Muscle of leg (tissue), 11 donors: ENCODE data around the gene CCHCR1. TPM values are rescaled to one million over a fixed set of nuclear protein-coding genes. Genes with fewer than 3 reads are reported as not detected.
A peak's percentile ranks its signal among the peaks of the same experiment; 100 is the strongest.

ENCODE experiments used
- DNase-seq: peaks from one replicate; pipeline ENCODE4 v3.0.0; 2013
- H3K27ac ChIP-seq: one replicate; pipeline ENCODE4 v1.5.1; 2013; ENCODE audit warnings: mild to moderate bottlenecking, low read length, control low read depth
- H3K27me3 ChIP-seq: one replicate; pipeline ENCODE4 v1.6.1; 2013; ENCODE audit warnings: low read length; ENCODE audit not compliant: control insufficient read depth, insufficient read depth
- H3K36me3 ChIP-seq: one replicate; pipeline ENCODE4 v1.6.1; 2013; ENCODE audit warnings: low read length; ENCODE audit not compliant: control insufficient read depth, insufficient read depth
- H3K4me1 ChIP-seq: one replicate; pipeline ENCODE4 v1.6.1; 2013; ENCODE audit warnings: low read length; ENCODE audit not compliant: control insufficient read depth, insufficient read depth
- H3K4me3 ChIP-seq: one replicate; pipeline ENCODE4 v1.5.1; 2013; ENCODE audit warnings: low read length, control low read depth
- H3K9me3 ChIP-seq: replicated peaks from 2 replicates; pipeline ENCODE4 v1.6.1; 2013; ENCODE audit warnings: low read depth, low read length; ENCODE audit not compliant: control insufficient read depth
- WGBS: methylation state at CpG from one replicate; pipeline ENCODE4 v1.1.5; 2013; ENCODE audit warnings: missing lambda C conversion rate; ENCODE audit not compliant: insufficient coverage; 5-methylcytosine and 5-hydroxymethylcytosine counted together
- polyA plus RNA-seq, 8 donors: library from polyadenylated mRNA; unstranded; fragments of 120-200 nt; gene quantifications; one replicate each; pipeline versions ENCODE4 v1.2.1 to v1.2.3, GENCODE V29; 2013; ENCODE audit warnings: inconsistent platforms in 1 of 8, low replicate concordance in 1 of 8; ENCODE audit not compliant: insufficient read length in 8 of 8, insufficient read depth in 1 of 8
- total RNA-seq: library from RNA; stranded (reverse); fragments of 120-200 nt; gene quantifications from one replicate; pipeline ENCODE4 v1.2.4, GENCODE V29; 2013

Gene CCHCR1
- total and polyA plus RNA-seq, 9 donors = 15.1 to 21.2 (median 17.0) TPM

GRCh38 chr6:31118178-31118577 lies 39.4 kb downstream of the CCHCR1 start:
- Histone ChIP-seq H3K36me3 (no peaks in the 10 kb centered on the region), H3K4me3 (no peak overlapping the region), H3K9me3 (no peaks in the 10 kb centered on the region), H3K27ac (no peak overlapping the region), H3K4me1 (peaks cover 30% of the 10 kb centered on the region), H3K27me3 (peaks cover 4% of the 10 kb centered on the region)
- DNase-seq = no peak
- 77% methylated on average over 5 of the region's 7 CpGs for WGBS

- Histone ChIP-seq H3K4me1 (peaks cover 25% of the 10 kb centered on the region), H3K27me3 (peaks cover 7% of the 10 kb centered on the region), H3K27ac (peak overlapping the region; percentile 62), H3K4me3 (peak overlapping the region; percentile 17), H3K36me3 (no peaks in the 10 kb centered on the region), H3K9me3 (no peaks in the 10 kb centered on the region)
- 21% methylated on average over 17 of the region's 19 CpGs for WGBS
- DNase-seq = peak; percentile 65
These were observed 40.8 kb downstream of the CCHCR1 start for GRCh38 chr6:31116661-31117385.

- DNase-seq = no peak
- Histone ChIP-seq H3K4me1 (peaks cover 25% of the 10 kb centered on the region), H3K27me3 (peaks cover 10% of the 10 kb centered on the region), H3K27ac (no peak overlapping the region), H3K36me3 (no peaks in the 10 kb centered on the region), H3K4me3 (no peak overlapping the region), H3K9me3 (no peaks in the 10 kb centered on the region)
- 91% methylated on average over 10 of the region's 12 CpGs for WGBS
These were observed 41.6 kb downstream of the CCHCR1 start for GRCh38 chr6:31115941-31116560.

GRCh38 chr6:31114970-31115849 lies 42.4 kb downstream of the CCHCR1 start:
- Histone ChIP-seq H3K36me3 (no peaks in the 10 kb centered on the region), H3K4me3 (no peak overlapping the region), H3K27me3 (peaks cover 16% of the 10 kb centered on the region), H3K4me1 (peaks cover 25% of the 10 kb centered on the region), H3K9me3 (no peaks in the 10 kb centered on the region), H3K27ac (peak overlapping the region; percentile 70)
- peak; percentile 50 for DNase-seq
- 67% methylated on average over 5 of the region's 9 CpGs for WGBS

GRCh38 chr6:31114541-31114878 lies 43.1 kb downstream of the CCHCR1 start, which contains the start of gene PSORS1C1:
PSORS1C1 (plus strand) TSS chr6:31114800; CDS start chr6:31129633, 14,833 bp downstream.
- peak within 1 kb of the TSS; percentile 70 for H3K27ac ChIP-seq
- peaks cover 22% of the 10 kb centered on the region for H3K27me3 ChIP-seq
- H3K4me3 ChIP-seq = no peak within 1 kb of the TSS
- no peaks in the 10 kb centered on the region for H3K36me3 ChIP-seq
- no peaks in the 10 kb centered on the region for H3K9me3 ChIP-seq
- peak; percentile 92 for DNase-seq
- H3K4me1 ChIP-seq = peaks cover 25% of the 10 kb centered on the region
- whole genome bisulfite sequencing = 38% methylated on average over 1 of the region's 3 CpGs

GRCh38 chr6:31113861-31114540 lies 43.6 kb downstream of the CCHCR1 start:
- Histone ChIP-seq H3K27ac (peak overlapping the region; percentile 70), H3K36me3 (no peaks in the 10 kb centered on the region), H3K9me3 (no peaks in the 10 kb centered on the region), H3K27me3 (peaks cover 22% of the 10 kb centered on the region), H3K4me3 (no peak overlapping the region), H3K4me1 (peaks cover 25% of the 10 kb centered on the region)
- 39% methylated on average over 6 of the region's 7 CpGs for WGBS
- peak; percentile 83 for DNase-seq

- H3K27me3 ChIP-seq = peaks cover 19% of the 10 kb centered on the region
- no peak for DNase-seq
- 90% methylated on average over 1 of the region's 5 CpGs for WGBS
- H3K4me3 ChIP-seq = no peak within 1 kb of the TSS
- H3K9me3 ChIP-seq = no peaks in the 10 kb centered on the region
- H3K36me3 ChIP-seq = no peaks in the 10 kb centered on the region
- H3K4me1 ChIP-seq = peaks cover 25% of the 10 kb centered on the region
- H3K27ac ChIP-seq = no peak within 1 kb of the TSS
These were observed 45.1 kb downstream of the CCHCR1 start, which contains the start of gene C6orf15 for GRCh38 chr6:31112478-31112877. C6orf15 (minus strand) TSS chr6:31112575; CDS start chr6:31112555, 20 bp downstream.

GRCh38 chr6:31111712-31112111 lies 45.9 kb downstream of the CCHCR1 start:
- H3K4me1 ChIP-seq = peaks cover 19% of the 10 kb centered on the region
- H3K4me3 ChIP-seq = no peak overlapping the region
- H3K9me3 ChIP-seq = no peaks in the 10 kb centered on the region
- peaks cover 19% of the 10 kb centered on the region for H3K27me3 ChIP-seq
- H3K27ac ChIP-seq = no peak overlapping the region
- 84% methylated on average over 13 of the region's 13 CpGs for WGBS
- no peak for DNase-seq
- no peaks in the 10 kb centered on the region for H3K36me3 ChIP-seq

GRCh38 chr6:31110825-31111582 lies 46.6 kb downstream of the CCHCR1 start:
- DNase-seq = no peak
- peaks cover 19% of the 10 kb centered on the region for H3K4me1 ChIP-seq
- H3K36me3 ChIP-seq = no peaks in the 10 kb centered on the region
- H3K27me3 ChIP-seq = peaks cover 20% of the 10 kb centered on the region
- no peaks in the 10 kb centered on the region for H3K9me3 ChIP-seq
- no peak overlapping the region for H3K4me3 ChIP-seq
- H3K27ac ChIP-seq = no peak overlapping the region
- WGBS = 47% methylated on average over 4 of the region's 11 CpGs
